Activated CD8-positive, alpha-beta T cell treated with anti-CD3 and anti-CD28 coated beads for 36 hours (primary cell): ENCODE data around the gene PSORS1C1. TPM values are rescaled to one million over a fixed set of nuclear protein-coding genes. Genes with fewer than 3 reads are reported as not detected.
A peak's percentile ranks its signal among the peaks of the same experiment; 100 is the strongest.

Source experiments
- ATAC-seq: fragments of 200-7000 bp; cut with Tn5 transposase; one replicate; pipeline ENCODE4 v1.10.0; 2021; ENCODE audit warnings: mild to moderate bottlenecking, moderate library complexity
- CTCF ChIA-PET: fragments of 350-600 bp; sonication (Branson Sonifier 250); formaldehyde crosslinking; loops from one replicate; lab custom pipeline; 2021; ENCODE audit warnings: antibody characterized with exemption; lab: Charles Lee
- POLR2A ChIA-PET: fragments of 350-600 bp; sonication (Branson Sonifier 250); formaldehyde crosslinking; loops from one replicate; lab custom pipeline; 2021; ENCODE audit warnings: antibody characterized with exemption; lab: Charles Lee
- DNase-seq: peaks from one replicate; pipeline ENCODE4 v3.0.0-alpha.2; 2020
- H3K27ac Mint-ChIP-seq: one replicate; pipeline ENCODE4 v1.8.0; 2021; ENCODE audit warnings: mild to moderate bottlenecking, mixed read lengths
- H3K27me3 Mint-ChIP-seq: one replicate; pipeline ENCODE4 v1.8.0; 2021; ENCODE audit warnings: mixed read lengths
- H3K36me3 Mint-ChIP-seq: one replicate; pipeline ENCODE4 v1.8.0; 2021; ENCODE audit warnings: low read depth, mixed read lengths
- H3K4me1 Mint-ChIP-seq: one replicate; pipeline ENCODE4 v1.8.0; 2021; ENCODE audit warnings: low read depth, mixed read lengths
- H3K4me3 Mint-ChIP-seq: one replicate; pipeline ENCODE4 v1.8.0; 2021; ENCODE audit warnings: mild to moderate bottlenecking, moderate library complexity, mixed read lengths
- H3K9me3 Mint-ChIP-seq: one replicate; pipeline ENCODE4 v1.8.0; 2021; ENCODE audit warnings: mixed read lengths
- intact Hi-C: fragments of 100-400 bp; cut with micrococcal nuclease; formaldehyde crosslinking; loops from one replicate; pipeline ENCODE4 v1.10.0; 2022
- total RNA-seq, 2 experiments: library from RNA; stranded (reverse); gene quantifications; one replicate each; pipeline ENCODE4 v1.2.3, GENCODE V29; 2021
- TF ChIP-seq, protein P1 (sequence below): fragments of 200-600 bp; IDR thresholded peaks from one replicate; pipeline ENCODE4 v1.8.0; 2022; ENCODE audit warnings: antibody characterized with exemption, mild to moderate bottlenecking

PSORS1C1 gene
- total RNA-seq, 2 experiments from 2014 or later = not detected

GRCh38 chr6:31157513-31158139 lies 43.0 kb downstream of the PSORS1C1 start, which contains the start of gene CCHCR1:
Gene CCHCR1 (minus strand): TSS chr6:31157802. CDS start chr6:31157600, 202 bp downstream.
- Mint-ChIP-seq H3K27me3 (no peaks in the 10 kb centered on the region), H3K36me3 (peaks cover 57% of the 10 kb centered on the region), H3K4me1 (peaks cover 21% of the 10 kb centered on the region), H3K9me3 (no peaks in the 10 kb centered on the region), H3K27ac (peak within 1 kb of the TSS; percentile 89), H3K4me3 (peak within 1 kb of the TSS; percentile 97)
- ChIA-PET CTCF (interaction anchor here (1.1 to 2.9 kb wide), 4 partner anchors 18 to 209 kb away, joined by 3 to 15 read pairs (median 4); no protein-coding TSS in a partner anchor), POLR2A (interaction anchor here (1.1 to 2.0 kb wide), 5 partner anchors 14 to 195 kb away, joined by 3 to 8 read pairs (median 6); partner anchors contain the start of gene PSORS1C2)
- TF ChIP-seq, protein P1, sequence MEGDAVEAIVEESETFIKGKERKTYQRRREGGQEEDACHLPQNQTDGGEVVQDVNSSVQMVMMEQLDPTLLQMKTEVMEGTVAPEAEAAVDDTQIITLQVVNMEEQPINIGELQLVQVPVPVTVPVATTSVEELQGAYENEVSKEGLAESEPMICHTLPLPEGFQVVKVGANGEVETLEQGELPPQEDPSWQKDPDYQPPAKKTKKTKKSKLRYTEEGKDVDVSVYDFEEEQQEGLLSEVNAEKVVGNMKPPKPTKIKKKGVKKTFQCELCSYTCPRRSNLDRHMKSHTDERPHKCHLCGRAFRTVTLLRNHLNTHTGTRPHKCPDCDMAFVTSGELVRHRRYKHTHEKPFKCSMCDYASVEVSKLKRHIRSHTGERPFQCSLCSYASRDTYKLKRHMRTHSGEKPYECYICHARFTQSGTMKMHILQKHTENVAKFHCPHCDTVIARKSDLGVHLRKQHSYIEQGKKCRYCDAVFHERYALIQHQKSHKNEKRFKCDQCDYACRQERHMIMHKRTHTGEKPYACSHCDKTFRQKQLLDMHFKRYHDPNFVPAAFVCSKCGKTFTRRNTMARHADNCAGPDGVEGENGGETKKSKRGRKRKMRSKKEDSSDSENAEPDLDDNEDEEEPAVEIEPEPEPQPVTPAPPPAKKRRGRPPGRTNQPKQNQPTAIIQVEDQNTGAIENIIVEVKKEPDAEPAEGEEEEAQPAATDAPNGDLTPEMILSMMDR = no peak
- DNase-seq = no peak
- intact Hi-C loops = no loop called here
- peak; percentile 19 for ATAC-seq

- ATAC-seq = peak; percentile 88
- ChIA-PET POLR2A (interaction anchor here (0.7 to 2.1 kb wide), 8 partner anchors 14 to 195 kb away, joined by 3 to 9 read pairs (median 6); partner anchors contain the start of gene PSORS1C2), CTCF (interaction anchor here (0.8 to 2.9 kb wide), 5 partner anchors 17 to 208 kb away, joined by 3 to 15 read pairs (median 3); no protein-coding TSS in a partner anchor)
- Mint-ChIP-seq H3K27ac (peak within 1 kb of the TSS; percentile 89), H3K27me3 (no peaks in the 10 kb centered on the region), H3K9me3 (no peaks in the 10 kb centered on the region), H3K4me1 (peaks cover 24% of the 10 kb centered on the region), H3K4me3 (peak within 1 kb of the TSS; percentile 97), H3K36me3 (peaks cover 62% of the 10 kb centered on the region)
- TF ChIP-seq, protein P1 = no peak
- peak; percentile 99 for DNase-seq
- intact Hi-C loops = no loop called here
These were observed 43.7 kb downstream of the PSORS1C1 start, which contains the start of gene TCF19 for GRCh38 chr6:31158140-31158862. Gene TCF19 (plus strand): TSS chr6:31158589. CDS start chr6:31159470, 881 bp downstream.

GRCh38 chr6:31158863-31159855 lies 44.6 kb downstream of the PSORS1C1 start:
- H3K4me3 Mint-ChIP-seq = peak overlapping the region; percentile 97
- DNase-seq (peak; percentile 61), ATAC-seq (peak; percentile 11)
- TF ChIP-seq, protein P1 = no peak
- H3K9me3 Mint-ChIP-seq = no peaks in the 10 kb centered on the region
- no peaks in the 10 kb centered on the region for H3K27me3 Mint-ChIP-seq
- intact Hi-C loops = no loop called here
- peaks cover 33% of the 10 kb centered on the region for H3K4me1 Mint-ChIP-seq
- POLR2A ChIA-PET = interaction anchor here (0.7 to 2.1 kb wide), 11 partner anchors 13 to 251 kb away, joined by 3 to 9 read pairs (median 4); partner anchors contain the start of genes GTF2H4 and PSORS1C2
- CTCF ChIA-PET = interaction anchor here (0.8 to 2.9 kb wide), 5 partner anchors 16 to 207 kb away, joined by 3 to 15 read pairs (median 3); no protein-coding TSS in a partner anchor
- H3K27ac Mint-ChIP-seq = peak overlapping the region; percentile 89
- H3K36me3 Mint-ChIP-seq = peaks cover 65% of the 10 kb centered on the region

DNA sequence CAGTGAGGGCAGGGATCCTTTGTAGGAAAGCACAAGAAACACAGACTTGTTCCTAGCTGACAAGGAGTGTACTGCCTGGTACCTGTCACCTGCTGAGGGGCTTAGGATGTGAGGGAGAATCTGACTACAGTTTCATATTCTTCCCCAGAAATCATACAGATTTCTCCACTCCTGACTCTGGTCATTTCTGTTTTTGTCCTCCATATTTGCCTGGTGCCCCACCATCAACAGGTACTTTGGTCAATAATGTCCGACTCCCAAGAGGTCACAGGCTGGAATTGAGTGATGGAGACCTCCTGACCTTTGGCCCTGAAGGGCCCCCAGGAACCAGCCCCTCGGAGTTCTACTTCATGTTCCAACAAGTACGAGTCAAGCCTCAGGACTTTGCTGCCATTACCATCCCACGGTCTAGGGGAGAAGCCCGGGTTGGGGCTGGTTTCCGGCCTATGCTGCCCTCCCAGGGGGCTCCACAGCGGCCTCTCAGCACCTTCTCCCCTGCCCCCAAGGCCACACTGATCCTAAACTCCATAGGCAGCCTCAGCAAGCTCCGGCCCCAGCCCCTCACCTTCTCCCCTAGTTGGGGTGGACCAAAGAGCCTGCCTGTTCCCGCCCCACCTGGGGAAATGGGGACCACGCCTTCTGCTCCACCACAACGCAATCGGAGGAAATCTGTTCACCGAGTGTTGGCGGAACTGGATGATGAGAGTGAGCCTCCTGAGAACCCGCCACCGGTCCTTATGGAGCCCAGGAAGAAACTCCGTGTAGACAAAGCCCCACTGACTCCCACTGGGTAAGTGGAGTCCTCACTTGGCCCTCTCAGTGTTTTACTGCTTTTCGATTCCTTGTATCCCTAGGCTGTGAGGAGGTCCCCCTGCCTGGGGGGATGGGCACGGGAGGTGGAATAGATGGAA lies 46.9 kb downstream of the PSORS1C1 start:
- ChIA-PET CTCF (no interaction called here), POLR2A (interaction anchor here (0.6 kb wide), 1 partner anchor 9 kb away, joined by 3 read pairs; no protein-coding TSS in a partner anchor)
- no peak for DNase-seq
- TF ChIP-seq, protein P1 = no peak
- H3K27ac Mint-ChIP-seq = no peak overlapping the region
- peaks cover 38% of the 10 kb centered on the region for H3K4me1 Mint-ChIP-seq
- H3K4me3 Mint-ChIP-seq = no peak overlapping the region
- peaks cover 52% of the 10 kb centered on the region for H3K36me3 Mint-ChIP-seq
- no peaks in the 10 kb centered on the region for H3K27me3 Mint-ChIP-seq
- no peaks in the 10 kb centered on the region for H3K9me3 Mint-ChIP-seq
- intact Hi-C loops = no loop called here
- no peak for ATAC-seq
